ENCODE measurements around the gene PDZD2.
"Not testable (repeated sequence)": the region's sequence is repeated elsewhere in the genome, so short reads cannot be mapped to it uniquely, and the experiment has no call there.

Gene PDZD2

GRCh38 chr5:31767335-31768031 lies 128.6 kb downstream of the PDZD2 start:
- TF ChIP-seq CTCF (IDR thresholded peaks at IDR 0.05; ENCODE audit: insufficient read depth, missing control alignments): no peak
- DNase-seq (ENCODE audit: insufficient read length, low spot score): no peak
- FAIRE-seq: no peak

GRCh38 chr5:31768046-31768445 lies 129.1 kb downstream of the PDZD2 start:
- DNase-seq (ENCODE audit: insufficient read length, low spot score): no peak
- no peak for TF ChIP-seq CTCF (IDR thresholded peaks at IDR 0.05; ENCODE audit: insufficient read depth, missing control alignments)
- no peak for FAIRE-seq

- FAIRE-seq (no peak), DNase-seq (ENCODE audit: insufficient read length, low spot score) (no peak)
- no peak for TF ChIP-seq CTCF (IDR thresholded peaks at IDR 0.05; ENCODE audit: insufficient read depth, missing control alignments)
These were observed 129.9 kb downstream of the PDZD2 start for GRCh38 chr5:31768784-31769183.

- FAIRE-seq (no peak), DNase-seq (ENCODE audit: insufficient read length, low spot score) (no peak)
- no peak for TF ChIP-seq CTCF (IDR thresholded peaks at IDR 0.05; ENCODE audit: insufficient read depth, missing control alignments)
These were observed 130.6 kb downstream of the PDZD2 start for GRCh38 chr5:31769530-31769929.

GRCh38 chr5:31770132-31770720 lies 131.3 kb downstream of the PDZD2 start:
- FAIRE-seq: no peak
- TF ChIP-seq CTCF (IDR thresholded peaks at IDR 0.05; ENCODE audit: insufficient read depth, missing control alignments): no peak
- no peak for DNase-seq (ENCODE audit: insufficient read length, low spot score)

- TF ChIP-seq CTCF (IDR thresholded peaks at IDR 0.05; ENCODE audit: insufficient read depth, missing control alignments): no peak
- no peak for FAIRE-seq
- DNase-seq (ENCODE audit: insufficient read length, low spot score): no peak
These were observed 132.1 kb downstream of the PDZD2 start for GRCh38 chr5:31770998-31771397.

GRCh38 chr5:31771500-31771899 lies 132.6 kb downstream of the PDZD2 start:
- DNase-seq (ENCODE audit: insufficient read length, low spot score) (no peak), FAIRE-seq (no peak)
- TF ChIP-seq CTCF (IDR thresholded peaks at IDR 0.05; ENCODE audit: insufficient read depth, missing control alignments): no peak

GRCh38 chr5:31776294-31776693 lies 137.4 kb downstream of the PDZD2 start:
- not testable (repeated sequence) for DNase-seq (ENCODE audit: insufficient read length, low spot score); FAIRE-seq

Data from D721Med (cell line).